Ascending aorta (tissue), 2 donors: ENCODE data around the gene AQP12A. TPM values are rescaled to one million over a fixed set of nuclear protein-coding genes. Genes with fewer than 3 reads are reported as not detected.

Experiments
- DNase-seq, 2 donors: peaks; one replicate each; pipeline ENCODE4 v3.0.0-alpha.2; 2019; ENCODE audit warnings: low spot score in 2 of 2
- H3K27ac ChIP-seq, 2 donors: fragments of 200-600 bp; sonication (generic); one replicate each; pipeline ENCODE4 v1.5.1; 2016 to 2017; ENCODE audit warnings: mild to moderate bottlenecking in 1 of 2
- H3K27me3 ChIP-seq: fragments of 200-600 bp; sonication (generic); one replicate; pipeline ENCODE4 v1.5.1; 2017
- H3K36me3 ChIP-seq, 2 donors: fragments of 200-600 bp; sonication (generic); one replicate each; pipeline ENCODE4 v1.5.1; 2016
- H3K4me1 ChIP-seq, 2 donors: fragments of 200-600 bp; sonication (generic); one replicate each; pipeline ENCODE4 v1.5.1; 2016 to 2017; ENCODE audit warnings: mild to moderate bottlenecking in 1 of 2
- H3K4me3 ChIP-seq, 2 donors: fragments of 200-600 bp; sonication (generic); one replicate each; pipeline ENCODE4 v1.5.1; 2016 to 2017; ENCODE audit warnings: mild to moderate bottlenecking in 1 of 2
- H3K9me3 ChIP-seq, 2 donors: fragments of 200-600 bp; sonication (generic); one replicate each; pipeline ENCODE4 v1.5.1; 2016
- intact Hi-C: fragments of 100-400 bp; cut with DNase I; formaldehyde crosslinking; loops from one replicate; pipeline ENCODE4 v1.15.1; 2023
- total RNA-seq: library from RNA; depleted of rRNA; stranded (reverse); fragments of >200 nt; gene quantifications from one replicate; pipeline ENCODE4 v1.1.0, GENCODE V29; 2016
- TF ChIP-seq, protein P1 (sequence below), 3 experiments: fragments of 200-600 bp in 2 of 3; fragments of 450-650 bp in 1 of 3; sonication (generic) in 2 of 3; IDR thresholded peaks; one replicate each; pipeline ENCODE4 v1.5.1; 2016 to 2019; ENCODE audit warnings: antibody characterized with exemption in 3 of 3, mild to moderate bottlenecking in 1 of 3, moderate library complexity in 1 of 3

AQP12A gene
- total RNA-seq, 1 donor from 2014 or later: not detected

DNA sequence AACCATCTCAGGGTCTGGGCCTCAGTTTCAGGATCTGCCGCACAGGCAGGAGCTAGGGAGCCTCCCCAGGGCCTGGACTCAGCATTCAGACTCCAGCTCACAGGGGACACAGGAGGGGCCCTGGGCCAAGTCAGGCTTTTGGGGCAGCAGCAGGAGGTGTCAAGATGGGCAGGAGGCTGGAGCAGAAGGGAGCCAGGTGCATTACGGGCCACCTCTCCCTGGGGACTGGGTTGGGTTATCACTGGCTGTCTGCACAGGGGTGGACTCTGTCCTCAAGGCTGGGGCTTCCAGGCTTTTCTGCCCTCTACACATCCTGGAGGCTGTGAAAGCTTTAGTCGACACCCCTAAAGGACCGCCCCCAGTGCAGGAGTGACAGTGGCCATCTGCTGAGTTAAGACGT lies 20.0 kb downstream of the AQP12A start:
- H3K4me3 ChIP-seq: no peak overlapping the region
- H3K36me3 ChIP-seq: no peaks in the 10 kb centered on the region
- H3K27me3 ChIP-seq: no peaks in the 10 kb centered on the region
- no peaks in the 10 kb centered on the region for H3K9me3 ChIP-seq
- DNase-seq: no peak
- no peak overlapping the region for H3K27ac ChIP-seq
- intact Hi-C loops: no loop called here
- TF ChIP-seq, protein P1, sequence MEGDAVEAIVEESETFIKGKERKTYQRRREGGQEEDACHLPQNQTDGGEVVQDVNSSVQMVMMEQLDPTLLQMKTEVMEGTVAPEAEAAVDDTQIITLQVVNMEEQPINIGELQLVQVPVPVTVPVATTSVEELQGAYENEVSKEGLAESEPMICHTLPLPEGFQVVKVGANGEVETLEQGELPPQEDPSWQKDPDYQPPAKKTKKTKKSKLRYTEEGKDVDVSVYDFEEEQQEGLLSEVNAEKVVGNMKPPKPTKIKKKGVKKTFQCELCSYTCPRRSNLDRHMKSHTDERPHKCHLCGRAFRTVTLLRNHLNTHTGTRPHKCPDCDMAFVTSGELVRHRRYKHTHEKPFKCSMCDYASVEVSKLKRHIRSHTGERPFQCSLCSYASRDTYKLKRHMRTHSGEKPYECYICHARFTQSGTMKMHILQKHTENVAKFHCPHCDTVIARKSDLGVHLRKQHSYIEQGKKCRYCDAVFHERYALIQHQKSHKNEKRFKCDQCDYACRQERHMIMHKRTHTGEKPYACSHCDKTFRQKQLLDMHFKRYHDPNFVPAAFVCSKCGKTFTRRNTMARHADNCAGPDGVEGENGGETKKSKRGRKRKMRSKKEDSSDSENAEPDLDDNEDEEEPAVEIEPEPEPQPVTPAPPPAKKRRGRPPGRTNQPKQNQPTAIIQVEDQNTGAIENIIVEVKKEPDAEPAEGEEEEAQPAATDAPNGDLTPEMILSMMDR (IDR thresholded peaks at IDR 0.05): no peak
- H3K4me1 ChIP-seq: no peaks in the 10 kb centered on the region

DNA sequence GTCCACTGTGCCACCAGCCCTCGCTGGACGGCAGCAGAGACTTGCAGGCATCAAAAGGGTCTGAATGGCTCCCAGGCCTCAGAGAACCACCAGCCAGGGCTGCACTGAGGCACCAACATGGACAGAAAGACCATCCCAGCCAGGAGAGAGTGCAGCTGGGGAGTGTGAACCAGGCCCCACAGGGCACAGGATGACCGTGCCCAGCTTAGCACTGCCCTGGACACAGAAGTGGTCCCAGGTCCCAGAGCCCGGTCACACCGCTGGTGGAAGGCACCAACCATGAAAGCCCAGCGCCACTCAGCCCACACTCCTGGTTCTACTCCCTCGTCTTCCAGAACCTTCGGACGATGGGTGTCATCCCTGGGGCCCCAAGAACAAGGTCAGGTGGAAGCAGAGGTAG lies 20.5 kb downstream of the AQP12A start:
- H3K27ac ChIP-seq: no peak overlapping the region
- no peak for DNase-seq
- no peaks in the 10 kb centered on the region for H3K9me3 ChIP-seq
- H3K36me3 ChIP-seq: no peaks in the 10 kb centered on the region
- H3K4me3 ChIP-seq: no peak overlapping the region
- intact Hi-C loops: no loop called here
- TF ChIP-seq, protein P1 (IDR thresholded peaks at IDR 0.05): no peak
- H3K27me3 ChIP-seq: no peaks in the 10 kb centered on the region
- no peaks in the 10 kb centered on the region for H3K4me1 ChIP-seq

DNA sequence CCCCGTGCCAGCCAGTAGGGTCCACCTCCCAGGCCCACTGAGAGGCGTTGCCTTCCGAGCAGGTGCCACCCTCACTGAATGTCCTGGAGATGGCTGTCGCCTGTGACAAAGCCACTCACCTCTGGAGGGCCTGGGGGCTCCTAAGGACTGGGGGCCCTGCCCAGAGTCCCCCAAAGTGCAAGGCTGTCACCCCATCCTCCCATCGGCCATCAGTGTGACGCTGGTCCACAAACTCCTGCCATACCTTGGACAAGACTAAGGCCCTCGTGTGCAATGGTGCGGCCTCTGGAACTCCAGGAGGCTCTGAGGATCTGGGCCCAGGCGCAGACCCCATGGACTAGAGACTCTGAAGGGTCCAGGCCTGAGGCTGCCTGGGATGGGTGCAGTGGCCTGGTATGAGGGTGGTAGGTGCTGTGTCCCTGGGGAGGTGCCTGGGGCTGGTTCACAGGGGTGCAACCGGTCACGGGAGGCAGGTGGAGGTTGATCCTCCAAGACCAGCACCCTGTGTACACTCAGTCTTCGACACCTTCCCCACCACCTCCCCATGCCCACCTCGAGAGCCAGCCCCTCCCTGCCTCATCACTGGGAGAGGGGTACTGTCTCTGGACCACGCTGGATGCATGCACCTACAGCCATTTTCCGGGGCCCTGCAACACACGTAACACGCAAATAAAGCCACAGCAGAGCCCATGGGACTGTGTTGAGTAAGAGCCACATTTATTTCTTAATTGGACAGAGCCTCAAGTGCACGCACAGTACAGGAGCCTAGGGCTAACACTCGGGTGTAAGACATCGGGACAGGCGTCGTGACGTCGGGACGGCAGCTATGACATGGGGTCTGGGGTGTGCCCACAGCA lies 21.6 kb downstream of the AQP12A start:
- Histone ChIP-seq H3K27me3 (no peaks in the 10 kb centered on the region), H3K27ac (no peak overlapping the region), H3K9me3 (no peaks in the 10 kb centered on the region), H3K4me3 (no peak overlapping the region), H3K36me3 (no peaks in the 10 kb centered on the region), H3K4me1 (no peaks in the 10 kb centered on the region)
- intact Hi-C loops: no loop called here
- TF ChIP-seq, protein P1 (IDR thresholded peaks at IDR 0.05): no peak
- no peak for DNase-seq

DNA sequence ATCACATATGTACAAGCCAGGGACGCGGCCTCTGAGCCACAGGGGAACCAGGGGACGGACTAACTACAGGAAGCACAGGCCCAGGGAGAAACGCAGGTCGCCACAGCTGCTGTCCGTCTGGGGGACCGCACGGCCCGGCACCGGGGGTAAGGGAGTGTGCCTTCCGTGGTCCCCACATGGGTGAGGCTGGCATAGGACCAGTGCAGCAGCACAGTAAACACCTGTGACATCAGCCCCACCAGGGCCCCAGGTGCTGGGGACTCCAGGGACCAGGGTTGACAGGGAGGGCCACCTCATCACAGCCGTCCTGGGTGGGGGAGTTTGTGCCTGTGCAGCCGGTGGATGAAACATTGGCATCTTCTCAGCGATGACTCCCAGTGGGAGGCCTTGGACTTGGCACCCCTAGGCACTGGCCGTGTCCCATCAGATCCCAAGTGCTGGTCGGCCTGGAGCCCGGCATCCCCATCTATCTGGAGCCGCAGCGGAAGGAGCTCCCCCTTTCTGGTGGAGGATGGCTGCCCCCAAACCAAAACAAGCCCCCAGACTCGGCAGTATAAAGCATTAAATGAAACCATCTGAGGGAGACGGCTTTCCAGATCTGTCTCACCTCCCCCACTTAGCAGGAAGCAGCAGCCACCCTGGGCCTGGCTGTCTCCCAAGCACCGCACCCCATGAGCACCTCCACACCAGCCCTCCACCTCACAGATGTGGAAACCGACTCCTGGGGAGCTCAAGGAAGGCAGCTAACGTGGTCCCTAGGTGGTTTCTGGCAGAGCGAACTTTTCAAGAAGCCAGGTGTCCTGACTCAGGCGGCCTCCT lies 22.5 kb downstream of the AQP12A start:
- no peak for DNase-seq

More for the DNA sequence above, 22.5 kb downstream of the AQP12A start:
- Histone ChIP-seq H3K4me3 (no peak overlapping the region), H3K27me3 (no peaks in the 10 kb centered on the region), H3K4me1 (no peaks in the 10 kb centered on the region), H3K36me3 (no peaks in the 10 kb centered on the region), H3K9me3 (no peaks in the 10 kb centered on the region), H3K27ac (no peak overlapping the region)
- intact Hi-C loops: no loop called here
- TF ChIP-seq, protein P1 (IDR thresholded peaks at IDR 0.05): no peak
